OCI-LY7 (cell line): Measurements from ENCODE around the gene HCFC1. TPM values are rescaled to one million over a fixed set of nuclear protein-coding genes. Genes with fewer than 3 reads are reported as not detected.
"Not testable (repeated sequence)": the region's sequence is repeated elsewhere in the genome, so short reads cannot be mapped to it uniquely, and the experiment has no call there.

ENCODE experiments used
- BruUV-seq: library from RNA; stranded (reverse); fragments of 400-500 nt; replicated peaks from 2 replicates; lab custom pipeline; 2021; lab: Mats Ljungman, UMichigan
- CTCF ChIA-PET: fragments of 300-600 bp; sonication (Branson Sonifier 250); formaldehyde crosslinking; loops from one replicate; lab custom pipeline; 2022; ENCODE audit warnings: antibody characterized with exemption; ENCODE audit not compliant: unreplicated experiment; lab: Charles Lee
- POLR2A ChIA-PET: fragments of 300-600 bp; sonication (Branson Sonifier 250); formaldehyde crosslinking; loops from one replicate; lab custom pipeline; 2022; ENCODE audit warnings: antibody characterized with exemption; lab: Charles Lee
- DNase-seq: peaks from one replicate; pipeline ENCODE4 v3.0.0-alpha.2; 2015; ENCODE audit warnings: low spot score
- H2AFZ ChIP-seq: fragments of 200-600 bp; sonication (generic), shearing (Covaris generic); 2 replicates; pipeline ENCODE4 v1.6.1; 2014; ENCODE audit warnings: mild to moderate bottlenecking, antibody characterized with exemption, low read length, moderate library complexity
- H3K27ac ChIP-seq: fragments of 200-600 bp; sonication (generic); 2 replicates; pipeline ENCODE4 v1.5.1; 2014; ENCODE audit warnings: mixed run types, low read depth, mild to moderate bottlenecking, moderate library complexity, low read length, inconsistent platforms; ENCODE audit not compliant: poor library complexity, severe bottlenecking
- H3K36me3 ChIP-seq: fragments of 200-600 bp; sonication (generic); 2 replicates; pipeline ENCODE4 v1.6.1; 2014; ENCODE audit warnings: mild to moderate bottlenecking, antibody characterized with exemption, low read length, moderate library complexity, mixed read lengths; ENCODE audit not compliant: insufficient read depth
- H3K4me1 ChIP-seq: fragments of 200-600 bp; sonication (generic); 2 replicates; pipeline ENCODE4 v1.5.1; 2014; ENCODE audit warnings: mild to moderate bottlenecking, low read length; ENCODE audit not compliant: insufficient read depth, poor library complexity, severe bottlenecking
- H3K4me2 ChIP-seq: fragments of 200-600 bp; sonication (generic); 2 replicates; pipeline ENCODE4 v1.6.1; 2014; ENCODE audit warnings: mild to moderate bottlenecking, low read length
- H3K4me3 ChIP-seq: fragments of 200-600 bp; sonication (generic); 2 replicates; pipeline ENCODE4 v1.5.1; 2014; ENCODE audit warnings: mild to moderate bottlenecking, low read depth, low read length; ENCODE audit not compliant: poor library complexity, severe bottlenecking
- H3K79me2 ChIP-seq: fragments of 200-600 bp; sonication (generic); 2 replicates; pipeline ENCODE4 v1.6.1; 2016; ENCODE audit warnings: low read depth, mild to moderate bottlenecking, low read length, moderate library complexity, mixed read lengths; ENCODE audit not compliant: insufficient read depth
- H3K9me2 ChIP-seq: fragments of 200-600 bp; sonication (generic); 2 replicates; pipeline ENCODE4 v1.6.1; 2016; ENCODE audit warnings: mild to moderate bottlenecking, low read length, mixed read lengths; ENCODE audit not compliant: insufficient read depth
- H3K9me3 ChIP-seq: fragments of 200-600 bp; sonication (generic); 2 replicates; pipeline ENCODE4 v1.6.1; 2014; ENCODE audit warnings: mild to moderate bottlenecking, mixed run types, low read length, mixed read lengths
- H4K20me1 ChIP-seq: fragments of 200-600 bp; sonication (generic); 2 replicates; pipeline ENCODE4 v1.6.1; 2014; ENCODE audit warnings: mild to moderate bottlenecking, antibody characterized with exemption, low read length, moderate library complexity, mixed read lengths; ENCODE audit not compliant: insufficient read depth
- CTCF ChIP-seq: fragments of 200-600 bp; sonication (generic); conservative IDR thresholded peaks from 2 replicates; pipeline ENCODE4 v1.5.1; 2014; ENCODE audit warnings: mild to moderate bottlenecking, antibody characterized with exemption, low read length, moderate library complexity, mixed read lengths
- EZH2phosphoT487 ChIP-seq: fragments of 200-600 bp; sonication (generic); IDR thresholded peaks from 2 replicates; pipeline ENCODE4 v1.6.1; 2018; ENCODE audit warnings: low read depth, borderline replicate concordance, mild to moderate bottlenecking, mixed run types, antibody characterized with exemption, low read length, moderate library complexity, mixed read lengths
- intact Hi-C: fragments of 100-400 bp; cut with micrococcal nuclease; formaldehyde crosslinking; loops from one replicate; pipeline ENCODE4 v1.10.0; 2022; ENCODE audit not compliant: unreplicated experiment
- total RNA-seq, 2 experiments: library from RNA; depleted of rRNA in 1 of 2; stranded (reverse); fragments of >200 nt in 1 of 2; shearing (Covaris generic) in 1 of 2; gene quantifications; 2 replicates each; pipeline ENCODE4 v1.2.3, GENCODE V29; 2014 to 2022

Gene HCFC1
- total RNA-seq, 2 experiments from 2014 or later, result 64.2 to 134 TPM

GRCh38 chrX:153999359-154000037, 27.9 kb upstream of the HCFC1 start:
- no peak for DNase-seq
- H3K9me3 ChIP-seq, result no peaks in the 10 kb centered on the region
- POLR2A ChIA-PET, result interaction anchor here (0.6 kb wide), 1 partner anchor 9 kb away, joined by 9 read pairs; no protein-coding TSS in a partner anchor
- H3K4me2 ChIP-seq, result no peak overlapping the region
- TF ChIP-seq EZH2phosphoT487 (no peak), CTCF (no peak)
- CTCF ChIA-PET, result no interaction called here
- no peaks in the 10 kb centered on the region for H3K36me3 ChIP-seq
- peaks cover 18% of the 10 kb centered on the region for H3K4me1 ChIP-seq
- H4K20me1 ChIP-seq, result no peaks in the 10 kb centered on the region
- H3K9me2 ChIP-seq, result no peaks in the 10 kb centered on the region
- H3K27ac ChIP-seq, result no peak overlapping the region
- H2AFZ ChIP-seq, result no peak overlapping the region
- H3K4me3 ChIP-seq, result no peak overlapping the region
- intact Hi-C loops, result no loop called here
- BruUV-seq, result no TSS peak
- H3K79me2 ChIP-seq, result no peaks in the 10 kb centered on the region

- H3K4me2 ChIP-seq, result no peak overlapping the region
- no TSS peak for BruUV-seq
- ChIA-PET CTCF (no interaction called here), POLR2A (interaction anchor here (0.6 kb wide), 1 partner anchor 557 kb away, joined by 5 read pairs; no protein-coding TSS in a partner anchor)
- H4K20me1 ChIP-seq, result no peaks in the 10 kb centered on the region
- H3K79me2 ChIP-seq, result no peaks in the 10 kb centered on the region
- H3K4me3 ChIP-seq, result no peak overlapping the region
- no peak overlapping the region for H3K27ac ChIP-seq
- no peak overlapping the region for H2AFZ ChIP-seq
- no peak for DNase-seq
- no peaks in the 10 kb centered on the region for H3K36me3 ChIP-seq
- intact Hi-C loops, result no loop called here
- no peaks in the 10 kb centered on the region for H3K9me2 ChIP-seq
- no peak for TF ChIP-seq EZH2phosphoT487
- TF ChIP-seq CTCF, result no peak
- no peaks in the 10 kb centered on the region for H3K4me1 ChIP-seq
- no peaks in the 10 kb centered on the region for H3K9me3 ChIP-seq
Observed at GRCh38 chrX:153995504-153995903, 23.9 kb upstream of the HCFC1 start.

DNA sequence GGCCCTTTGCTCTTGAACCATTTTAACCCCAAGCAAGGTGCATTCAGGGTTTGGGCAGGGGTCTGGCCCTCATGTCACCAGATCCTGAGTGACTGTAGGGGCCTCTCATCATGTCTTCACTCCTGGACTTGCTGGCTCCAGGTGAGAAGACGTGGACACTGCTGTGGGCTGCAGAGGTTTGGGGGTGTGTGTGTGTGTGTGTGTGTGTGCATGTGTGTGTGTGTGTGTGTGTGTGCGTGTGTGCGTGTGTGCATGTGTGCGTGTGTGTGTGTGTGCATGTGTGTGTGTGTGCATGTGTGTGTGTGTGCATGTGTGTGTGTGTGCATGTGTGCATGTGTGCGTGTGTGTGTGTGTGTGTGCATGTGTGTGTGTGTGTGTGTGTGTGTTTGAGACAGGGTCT, 22.8 kb upstream of the HCFC1 start:
- H3K79me2 ChIP-seq, H2AFZ ChIP-seq, BruUV-seq, H3K4me3 ChIP-seq, H3K9me2 ChIP-seq, H3K9me3 ChIP-seq, H4K20me1 ChIP-seq, CTCF ChIA-PET, H3K27ac ChIP-seq, H3K4me1 ChIP-seq, intact Hi-C loops, POLR2A ChIA-PET, H3K4me2 ChIP-seq, H3K36me3 ChIP-seq, DNase-seq: not testable (repeated sequence)
